H1 (cell line): ENCODE results near the gene STARD8. TPM values are rescaled to one million over a fixed set of nuclear protein-coding genes. Genes with fewer than 3 reads are reported as not detected.

Source experiments
- CTCF ChIA-PET: fragments of 300-600 bp; sonication (Branson Sonifier 250); formaldehyde crosslinking; loops from one replicate; lab custom pipeline; 2021; ENCODE audit not compliant: partially characterized antibody; lab: Charles Lee
- POLR2A ChIA-PET: fragments of 300-600 bp; sonication (Branson Sonifier 250); formaldehyde crosslinking; loops from one replicate; lab custom pipeline; 2021; ENCODE audit warnings: inconsistent platforms; ENCODE audit not compliant: partially characterized antibody; lab: Charles Lee
- DNase-seq, 2 experiments: peaks; one replicate each; pipeline versions ENCODE4 v3.0.0 to v3.0.0-alpha.2; 2010 to 2022; ENCODE audit warnings: low spot score in 2 of 2, low read depth in 1 of 2, mixed read lengths in 1 of 2
- FAIRE-seq: peaks from 2 replicates; lab custom pipeline; 2011; peaks lifted over from hg19 to GRCh38; lab: Jason Lieb, UNC
- H2AFZ ChIP-seq: 2 replicates; pipeline ENCODE4 v1.8.1; 2012; ENCODE audit warnings: low read length, inconsistent platforms
- H2AK5ac ChIP-seq: 2 replicates; pipeline ENCODE4 v1.6.1; 2013; ENCODE audit warnings: low read depth, low read length
- H2BK120ac ChIP-seq: replicated peaks from 2 replicates; pipeline ENCODE3; 2013; ENCODE audit warnings: low read depth, low read length, inconsistent platforms
- H2BK12ac ChIP-seq: 2 replicates; pipeline ENCODE4 v1.6.1; 2013; ENCODE audit warnings: low read depth, low read length
- H2BK15ac ChIP-seq: 2 replicates; pipeline ENCODE4 v1.6.1; 2013; ENCODE audit warnings: low read length
- H2BK20ac ChIP-seq: 2 replicates; pipeline ENCODE4 v1.6.1; 2013; ENCODE audit warnings: low read length
- H2BK5ac ChIP-seq: 2 replicates; pipeline ENCODE4 v1.6.1; 2013; ENCODE audit warnings: low read depth, low read length
- H3K14ac ChIP-seq: 2 replicates; pipeline ENCODE4 v1.6.1; 2013; ENCODE audit warnings: inconsistent platforms; ENCODE audit not compliant: insufficient read length
- H3K18ac ChIP-seq: 2 replicates; pipeline ENCODE4 v1.6.1; 2013; ENCODE audit warnings: low read length; ENCODE audit errors: extremely low read depth
- H3K23ac ChIP-seq: 2 replicates; pipeline ENCODE4 v1.6.1; 2013; ENCODE audit warnings: inconsistent platforms; ENCODE audit not compliant: insufficient read length
- H3K23me2 ChIP-seq: 2 replicates; pipeline ENCODE4 v1.6.1; 2013; ENCODE audit warnings: low read depth, low read length
- H3K27ac ChIP-seq: 2 replicates; pipeline ENCODE4 v1.6.1; 2011; ENCODE audit warnings: low read depth, low read length, inconsistent platforms
- H3K27me3 ChIP-seq, 4 experiments: replicated peaks in 1 of 4; 1 replicate in 1 of 4; 2 replicates in 3 of 4; pipeline versions ENCODE4 v1.6.1 to v1.8.1; 2011 to 2013; ENCODE audit warnings: low read length in 3 of 4, mild to moderate bottlenecking in 3 of 4, inconsistent platforms in 2 of 4, mixed read lengths in 2 of 4, moderate library complexity in 1 of 4; ENCODE audit not compliant: control insufficient read depth in 3 of 4, insufficient read depth in 3 of 4; ENCODE audit errors: extremely low read depth in 1 of 4
- H3K36me3 ChIP-seq, 4 experiments: 2 replicates each; pipeline versions ENCODE4 v1.6.1 to v1.8.1; 2011 to 2013; ENCODE audit warnings: mild to moderate bottlenecking in 4 of 4, low read length in 3 of 4, moderate library complexity in 2 of 4, control low read depth in 1 of 4, inconsistent platforms in 1 of 4; ENCODE audit not compliant: insufficient read depth in 4 of 4, control insufficient read depth in 2 of 4
- H3K4ac ChIP-seq: replicated peaks from 2 replicates; pipeline ENCODE3; 2013; ENCODE audit warnings: low read length, low read depth, mixed read lengths, inconsistent platforms; ENCODE audit not compliant: insufficient read length
- H3K4me1 ChIP-seq, 4 experiments: replicated peaks in 1 of 4; 1 replicate in 1 of 4; 2 replicates in 3 of 4; pipeline versions ENCODE4 v1.6.1 to v1.8.1; 2011 to 2013; ENCODE audit warnings: low read length in 3 of 4, inconsistent platforms in 2 of 4, mixed read lengths in 1 of 4; ENCODE audit not compliant: insufficient read depth in 4 of 4, control insufficient read depth in 3 of 4
- H3K4me2 ChIP-seq, 2 experiments: 2 replicates each; pipeline versions ENCODE4 v1.6.1 to v1.8.1; 2011 to 2013; ENCODE audit warnings: low read depth in 2 of 2, low read length in 2 of 2, control low read depth in 1 of 2, inconsistent platforms in 1 of 2, mild to moderate bottlenecking in 1 of 2; ENCODE audit not compliant: insufficient read depth in 1 of 2
- H3K4me3 ChIP-seq, 4 experiments: fragments of 200-600, 300-600 bp in 1 of 4; sonication (generic), shearing (Covaris generic), sonication (Bioruptor Twin) in 1 of 4; 2 replicates each; pipeline versions ENCODE4 v1.5.1 to v1.8.1; 2011 to 2016; ENCODE audit warnings: low read length in 4 of 4, low read depth in 3 of 4, control low read depth in 2 of 4, inconsistent platforms in 2 of 4, mild to moderate bottlenecking in 2 of 4, mixed read lengths in 1 of 4, moderate library complexity in 1 of 4; ENCODE audit not compliant: insufficient read depth in 2 of 4; ENCODE audit errors: extremely low read depth in 1 of 4
- H3K56ac ChIP-seq: replicated peaks from 2 replicates; pipeline ENCODE3; 2013; ENCODE audit warnings: low read depth, mild to moderate bottlenecking, mixed read lengths, low read length, inconsistent platforms; ENCODE audit not compliant: insufficient read length
- H3K79me1 ChIP-seq: 2 replicates; pipeline ENCODE4 v1.6.1; 2013; ENCODE audit warnings: low read depth, low read length, control low read depth
- H3K79me2 ChIP-seq, 2 experiments: 2 replicates each; pipeline versions ENCODE4 v1.6.1 to v1.8.1; 2012 to 2013; ENCODE audit warnings: low read length in 2 of 2, mild to moderate bottlenecking in 2 of 2, inconsistent platforms in 1 of 2; ENCODE audit not compliant: insufficient read depth in 2 of 2, control insufficient read depth in 1 of 2
- H3K9ac ChIP-seq, 4 experiments: replicated peaks in 1 of 4; 1 replicate in 1 of 4; 2 replicates in 3 of 4; pipeline versions ENCODE4 v1.6.1 to v1.8.1; 2011 to 2013; ENCODE audit warnings: low read depth in 3 of 4, low read length in 3 of 4, control low read depth in 2 of 4, mild to moderate bottlenecking in 2 of 4, moderate library complexity in 2 of 4, inconsistent platforms in 1 of 4; ENCODE audit errors: extremely low read depth in 1 of 4
- H3K9me3 ChIP-seq, 2 experiments: 2 replicates each; pipeline versions ENCODE4 v1.6.1 to v1.8.1; 2012 to 2013; ENCODE audit warnings: mild to moderate bottlenecking in 2 of 2, moderate library complexity in 2 of 2, control low read depth in 1 of 2, inconsistent platforms in 1 of 2, low read depth in 1 of 2, low read length in 1 of 2, mixed read lengths in 1 of 2; ENCODE audit not compliant: insufficient read depth in 2 of 2
- H4K20me1 ChIP-seq, 2 experiments: replicated peaks in 1 of 2; 2 replicates each; pipeline versions ENCODE3 to v1.8.1; 2011 to 2013; ENCODE audit warnings: inconsistent platforms in 2 of 2, low read length in 2 of 2, mild to moderate bottlenecking in 1 of 2; ENCODE audit not compliant: insufficient read depth in 2 of 2, control insufficient read depth in 1 of 2
- H4K5ac ChIP-seq: 2 replicates; pipeline ENCODE4 v1.6.1; 2013; ENCODE audit warnings: low read length, low read depth, mixed read lengths, inconsistent platforms; ENCODE audit not compliant: insufficient read length
- H4K8ac ChIP-seq: 2 replicates; pipeline ENCODE4 v1.8.0; 2013; ENCODE audit warnings: mild to moderate bottlenecking, moderate library complexity, low read length, inconsistent platforms; ENCODE audit not compliant: insufficient read depth; ENCODE audit errors: extremely low read depth
- H4K91ac ChIP-seq: replicated peaks from 2 replicates; pipeline ENCODE3; 2013; ENCODE audit warnings: low read length, mixed read lengths, inconsistent platforms; ENCODE audit not compliant: insufficient read length
- ASH2L ChIP-seq: fragments of 200-600, 300-600 bp; sonication (generic); IDR thresholded peaks from one replicate; pipeline ENCODE4 v1.7.1; 2017; ENCODE audit warnings: low read length
- ATF2 ChIP-seq: IDR thresholded peaks from 2 replicates; pipeline ENCODE4 v1.6.1; 2012; ENCODE audit warnings: low read length, inconsistent platforms
- ATF3 ChIP-seq: IDR thresholded peaks from 2 replicates; pipeline ENCODE4 v1.6.1; 2011; ENCODE audit warnings: low read depth, mild to moderate bottlenecking, low read length; ENCODE audit not compliant: insufficient read depth
- RFX5 ChIP-seq: IDR thresholded peaks from 2 replicates; pipeline ENCODE4 v1.6.1; 2011; ENCODE audit warnings: low read depth, low read length, improper control_type of control experiment, borderline replicate concordance
- WGBS, 2 experiments: shearing (Covaris generic) in 1 of 2; methylation state at CpG; one replicate each; pipeline versions ENCODE4 v1.1.6 to v1.1.7; 2013 to 2015; ENCODE audit warnings: low lambda C conversion rate in 2 of 2, mixed read lengths in 2 of 2, inconsistent platforms in 1 of 2, low coverage in 1 of 2, missing lambda C conversion rate in 1 of 2; ENCODE audit not compliant: insufficient replicate concordance in 2 of 2, insufficient coverage in 1 of 2, insufficient read length in 1 of 2; ENCODE audit errors: extremely low coverage in 1 of 2, missing lambda C conversion rate in 1 of 2; 5-methylcytosine and 5-hydroxymethylcytosine counted together
- polyA plus RNA-seq, 7 experiments: library from polyadenylated mRNA; depleted of rRNA in 3 of 7; stranded (reverse) in 5 of 7; unstranded in 2 of 7; fragments of >200 nt in 5 of 7; fragments of 200-250 nt in 2 of 7; gene quantifications; 1 replicate in 5 of 7; 2 replicates in 1 of 7; 4 replicates in 1 of 7; pipeline versions ENCODE4 v1.2.1 to v1.2.3, GENCODE V29; 2011 to 2013; ENCODE audit warnings: missing spikeins in 2 of 7, mixed read lengths in 2 of 7
- total RNA-seq: library from RNA; stranded (reverse); fragmentation: NEBNext Ultra II Directional; extraction: Animal tissue kit (Norgen Biotek cat#: 25700); gene quantifications from 2 replicates; pipeline ENCODE4 v1.2.1, GENCODE V29; 2021

Gene STARD8
- total and polyA plus RNA-seq, 2 of the 8 experiments (the other 6 are each of a cell fraction or from before 2014, with no cell fraction given) = 1.8 to 3.8 TPM

- Histone ChIP-seq H3K4me1 (peaks cover 0 to 6% (median 3%) of the 10 kb centered on the region in 4 experiments; a peak in 5 of 7 replicates), H2AFZ (no peak overlapping the region), H3K23me2 (no peaks in the 10 kb centered on the region), H4K5ac (no peak overlapping the region), H3K14ac (no peak overlapping the region), H3K9ac (no peak overlapping the region), H4K8ac (no peak overlapping the region), H2BK12ac (no peak overlapping the region), H4K20me1 (no peaks in the 10 kb centered on the region), H2BK20ac (no peak overlapping the region), H2BK5ac (no peak overlapping the region; the same call in 1 of the 2 replicates), H3K79me1 (no peaks in the 10 kb centered on the region), H2AK5ac (no peak overlapping the region), H3K4me3 (no peak overlapping the region), H3K56ac (no peak overlapping the region), H3K4ac (no peak overlapping the region), H3K27ac (no peak overlapping the region), H2BK120ac (no peak overlapping the region), H3K18ac (no peak overlapping the region), H4K91ac (no peak overlapping the region), H3K36me3 (no peaks in the 10 kb centered on the region), H3K27me3 (no peaks in the 10 kb centered on the region), H2BK15ac (no peak overlapping the region), H3K79me2 (no peaks in the 10 kb centered on the region), H3K4me2 (no peak overlapping the region), H3K23ac (no peak overlapping the region), H3K9me3 (no peaks in the 10 kb centered on the region)
- DNase-seq = no peak
- CTCF ChIA-PET = interaction anchor here (1.8 kb wide), 1 partner anchor 11 kb away, joined by 12 read pairs; no protein-coding TSS in a partner anchor
- 81% methylated on average over 7 of the region's 7 CpGs; no CpG with 5 or more reads in 1 of the 2 experiments for WGBS, 2 experiments
- no peak for FAIRE-seq
- TF ChIP-seq ATF3 = no peak
- no peak for TF ChIP-seq ATF2
- no peak for TF ChIP-seq ASH2L
- no peak for TF ChIP-seq RFX5
- POLR2A ChIA-PET = no interaction called here
Observed at GRCh38 chrX:68699960-68700746, 52.7 kb downstream of the STARD8 start.
